Mesendoderm (in vitro differentiated cells): Measurements from ENCODE around the gene IMMP2L.

Experiments
- DNase-seq: peaks from one replicate; pipeline ENCODE4 v3.0.0; 2013
- H2AK5ac ChIP-seq: 2 replicates; pipeline ENCODE4 v1.6.1; 2013; ENCODE audit warnings: low read length, inconsistent platforms
- H2BK120ac ChIP-seq: 2 replicates; pipeline ENCODE4 v1.6.1; 2013; ENCODE audit warnings: low read depth, mild to moderate bottlenecking, low read length, moderate library complexity, mixed read lengths
- H2BK15ac ChIP-seq: replicated peaks from 2 replicates; pipeline ENCODE4 v1.6.1; 2013; ENCODE audit warnings: low read depth, mild to moderate bottlenecking, moderate library complexity
- H2BK5ac ChIP-seq: 2 replicates; pipeline ENCODE4 v1.6.1; 2013; ENCODE audit warnings: low read length, inconsistent platforms
- H3K18ac ChIP-seq: 2 replicates; pipeline ENCODE4 v1.6.1; 2013; ENCODE audit warnings: mild to moderate bottlenecking, low read length, mixed read lengths
- H3K23ac ChIP-seq: one replicate; pipeline ENCODE4 v1.6.1; 2013; ENCODE audit warnings: low read length
- H3K27ac ChIP-seq: 2 replicates; pipeline ENCODE4 v1.5.1; 2013; ENCODE audit warnings: low read depth, mild to moderate bottlenecking, inconsistent platforms, low read length, moderate library complexity
- H3K27me3 ChIP-seq: 2 replicates; pipeline ENCODE4 v1.6.1; 2013; ENCODE audit warnings: low read length, control low read depth, mild to moderate bottlenecking, inconsistent platforms; ENCODE audit not compliant: insufficient read depth, poor library complexity
- H3K36me3 ChIP-seq: 2 replicates; pipeline ENCODE4 v1.6.1; 2013; ENCODE audit warnings: low read length, inconsistent platforms; ENCODE audit not compliant: control insufficient read depth, insufficient read depth
- H3K4ac ChIP-seq: one replicate; pipeline ENCODE4 v1.6.1; 2013; ENCODE audit warnings: low read depth, mild to moderate bottlenecking, low read length, moderate library complexity
- H3K4me1 ChIP-seq: 2 replicates; pipeline ENCODE4 v1.6.1; 2013; ENCODE audit warnings: low read depth, low read length, inconsistent platforms; ENCODE audit not compliant: control insufficient read depth
- H3K4me2 ChIP-seq: 2 replicates; pipeline ENCODE4 v1.6.1; 2013; ENCODE audit warnings: low read length
- H3K4me3 ChIP-seq: 2 replicates; pipeline ENCODE4 v1.5.1; 2013; ENCODE audit warnings: mild to moderate bottlenecking, low read length
- H3K56ac ChIP-seq: one replicate; pipeline ENCODE4 v1.6.1; 2013; ENCODE audit warnings: low read length
- H3K79me1 ChIP-seq: 2 replicates; pipeline ENCODE4 v1.6.1; 2013; ENCODE audit warnings: low read length, inconsistent platforms
- H3K79me2 ChIP-seq: 2 replicates; pipeline ENCODE4 v1.6.1; 2013; ENCODE audit warnings: mild to moderate bottlenecking, low read length; ENCODE audit not compliant: control insufficient read depth, insufficient read depth
- H3K9ac ChIP-seq: 2 replicates; pipeline ENCODE4 v1.6.1; 2013; ENCODE audit warnings: low read length, inconsistent platforms
- H4K5ac ChIP-seq: one replicate; pipeline ENCODE4 v1.6.1; 2013; ENCODE audit warnings: low read length
- H4K8ac ChIP-seq: one replicate; pipeline ENCODE4 v1.6.1; 2013; ENCODE audit warnings: low read depth, mild to moderate bottlenecking, control low read depth, low read length, moderate library complexity
- WGBS: extraction: QIAGEN DNeasy Blood & Tissue Kit; methylation state at CpG from one replicate; pipeline ENCODE4 v1.1.7; 2013; ENCODE audit warnings: low lambda C conversion rate, missing lambda C conversion rate; ENCODE audit not compliant: insufficient coverage; ENCODE audit errors: extremely low coverage; 5-methylcytosine and 5-hydroxymethylcytosine counted together

IMMP2L gene

DNA sequence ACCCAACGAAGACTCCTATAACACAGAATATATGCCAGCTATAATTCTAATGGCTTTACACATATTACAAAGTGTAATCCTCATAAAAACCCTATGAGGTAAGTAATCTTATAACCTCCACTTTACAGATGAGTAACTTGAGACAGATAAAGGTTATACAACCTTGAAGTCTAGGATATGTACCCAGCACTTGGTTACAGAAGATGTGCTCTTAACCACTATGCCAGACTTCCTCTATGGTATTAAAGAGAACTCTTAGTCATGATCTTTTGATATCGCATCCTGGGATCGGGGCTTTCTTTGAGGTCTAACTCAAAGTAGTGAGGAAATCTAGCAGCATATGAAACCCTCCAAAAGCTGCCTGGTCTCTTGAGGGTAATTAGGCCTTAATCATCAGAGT, 790.6 kb downstream of the IMMP2L start:
- H3K79me2 ChIP-seq, result no peaks in the 10 kb centered on the region
- H3K27me3 ChIP-seq, result no peaks in the 10 kb centered on the region
- H2AK5ac ChIP-seq, result no peak overlapping the region
- no peak overlapping the region for H3K4me2 ChIP-seq
- no peak overlapping the region for H3K56ac ChIP-seq
- WGBS, result no CpG with 5 or more reads among the region's 3 CpGs
- H2BK5ac ChIP-seq, result no peak overlapping the region
- no peak overlapping the region for H4K5ac ChIP-seq
- H2BK120ac ChIP-seq, result no peak overlapping the region
- no peak overlapping the region for H2BK15ac ChIP-seq
- H3K27ac ChIP-seq, result no peak overlapping the region
- no peaks in the 10 kb centered on the region for H3K79me1 ChIP-seq
- no peak overlapping the region for H3K4me3 ChIP-seq
- H3K4ac ChIP-seq, result no peak overlapping the region
- no peak overlapping the region for H3K18ac ChIP-seq
- no peak for DNase-seq
- no peak overlapping the region for H3K23ac ChIP-seq
- H3K4me1 ChIP-seq, result no peaks in the 10 kb centered on the region
- no peak overlapping the region for H4K8ac ChIP-seq
- H3K9ac ChIP-seq, result no peak overlapping the region
- H3K36me3 ChIP-seq, result no peaks in the 10 kb centered on the region

DNA sequence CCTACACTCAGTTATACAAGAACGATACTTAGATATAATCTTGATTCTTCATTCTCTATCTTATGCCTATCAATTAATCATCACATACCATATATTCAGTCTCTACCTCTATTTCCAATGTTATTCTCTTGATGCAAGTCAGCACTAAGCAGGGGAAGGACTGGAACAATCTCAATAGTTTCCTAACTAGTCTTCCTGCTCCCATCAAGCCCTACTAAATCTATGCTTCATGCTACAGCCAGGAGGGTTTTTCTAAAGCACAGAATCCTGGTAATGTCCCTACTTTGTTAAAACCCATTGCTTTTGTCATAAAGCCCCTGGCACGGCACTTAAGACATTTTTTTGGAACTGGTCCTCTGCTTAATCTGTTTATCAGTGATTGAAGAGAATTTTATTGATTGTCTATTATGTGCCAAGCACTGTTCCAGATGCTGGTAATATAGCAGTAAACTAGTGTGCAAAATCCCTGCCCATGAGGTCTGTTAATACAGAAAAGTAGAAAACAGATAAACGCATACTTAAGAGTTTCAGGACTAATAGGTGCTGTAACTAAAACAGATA, 794.7 kb downstream of the IMMP2L start:
- no peaks in the 10 kb centered on the region for H3K4me1 ChIP-seq
- H3K23ac ChIP-seq, result no peak overlapping the region
- H3K9ac ChIP-seq, result no peak overlapping the region
- no peaks in the 10 kb centered on the region for H3K27me3 ChIP-seq
- no CpG with 5 or more reads among the region's 3 CpGs for WGBS
- no peak overlapping the region for H3K4me2 ChIP-seq
- no peak overlapping the region for H4K8ac ChIP-seq
- no peak overlapping the region for H3K18ac ChIP-seq
- no peaks in the 10 kb centered on the region for H3K79me2 ChIP-seq
- H2AK5ac ChIP-seq, result no peak overlapping the region
- no peak overlapping the region for H2BK5ac ChIP-seq
- H3K4me3 ChIP-seq, result no peak overlapping the region
- H2BK15ac ChIP-seq, result no peak overlapping the region
- DNase-seq, result no peak
- no peaks in the 10 kb centered on the region for H3K79me1 ChIP-seq
- no peak overlapping the region for H2BK120ac ChIP-seq
- no peak overlapping the region for H3K56ac ChIP-seq
- H3K27ac ChIP-seq, result no peak overlapping the region
- no peaks in the 10 kb centered on the region for H3K36me3 ChIP-seq
- H4K5ac ChIP-seq, result no peak overlapping the region
- H3K4ac ChIP-seq, result no peak overlapping the region

GRCh38 chr7:110766864-110767263, 795.4 kb downstream of the IMMP2L start:
- Histone ChIP-seq H3K27ac (no peak overlapping the region), H2BK15ac (no peak overlapping the region)

GRCh38 chr7:110764852-110765251, 797.4 kb downstream of the IMMP2L start:
- Histone ChIP-seq H3K79me1 (no peaks in the 10 kb centered on the region), H2BK120ac (no peak overlapping the region), H3K79me2 (no peaks in the 10 kb centered on the region), H4K5ac (no peak overlapping the region), H3K56ac (no peak overlapping the region), H3K9ac (no peak overlapping the region), H2BK5ac (no peak overlapping the region), H3K36me3 (no peaks in the 10 kb centered on the region), H3K27me3 (no peaks in the 10 kb centered on the region), H3K18ac (no peak overlapping the region), H3K23ac (no peak overlapping the region), H3K27ac (no peak overlapping the region), H4K8ac (no peak overlapping the region), H3K4me3 (no peak overlapping the region), H2BK15ac (no peak overlapping the region), H3K4ac (no peak overlapping the region), H3K4me2 (no peak overlapping the region), H3K4me1 (no peaks in the 10 kb centered on the region), H2AK5ac (no peak overlapping the region)
- DNase-seq, result no peak
- WGBS, result no CpG with 5 or more reads among the region's 3 CpGs

More at GRCh38 chr7:110766864-110767263, 795.4 kb downstream of the IMMP2L start:
- no peak overlapping the region for H3K4me2 ChIP-seq
- H3K4me1 ChIP-seq, result no peaks in the 10 kb centered on the region
- no peak overlapping the region for H4K5ac ChIP-seq
- no peak overlapping the region for H3K18ac ChIP-seq
- no peak overlapping the region for H2BK5ac ChIP-seq
- DNase-seq, result no peak
- no peaks in the 10 kb centered on the region for H3K79me1 ChIP-seq
- no peak overlapping the region for H4K8ac ChIP-seq
- no peak overlapping the region for H3K4me3 ChIP-seq
- no CpG with 5 or more reads among the region's 2 CpGs for WGBS
- H3K56ac ChIP-seq, result no peak overlapping the region
- H3K23ac ChIP-seq, result no peak overlapping the region
- no peak overlapping the region for H2AK5ac ChIP-seq
- H3K27me3 ChIP-seq, result no peaks in the 10 kb centered on the region
- H2BK120ac ChIP-seq, result no peak overlapping the region
- H3K4ac ChIP-seq, result no peak overlapping the region
- no peak overlapping the region for H3K9ac ChIP-seq
- H3K36me3 ChIP-seq, result no peaks in the 10 kb centered on the region
- no peaks in the 10 kb centered on the region for H3K79me2 ChIP-seq

GRCh38 chr7:110762546-110763225, 799.6 kb downstream of the IMMP2L start:
- Histone ChIP-seq H3K18ac (no peak overlapping the region), H3K27ac (no peak overlapping the region), H2AK5ac (no peak overlapping the region), H3K4me1 (no peaks in the 10 kb centered on the region), H3K27me3 (no peaks in the 10 kb centered on the region), H3K9ac (no peak overlapping the region), H2BK120ac (no peak overlapping the region), H3K23ac (no peak overlapping the region), H3K79me1 (no peaks in the 10 kb centered on the region), H2BK5ac (no peak overlapping the region), H3K4me2 (no peak overlapping the region), H3K36me3 (no peaks in the 10 kb centered on the region), H3K4ac (no peak overlapping the region), H2BK15ac (no peak overlapping the region), H4K5ac (no peak overlapping the region), H4K8ac (no peak overlapping the region), H3K79me2 (no peaks in the 10 kb centered on the region), H3K56ac (no peak overlapping the region), H3K4me3 (no peak overlapping the region)
- WGBS, result no CpG with 5 or more reads among the region's 2 CpGs
- no peak for DNase-seq

- Histone ChIP-seq H3K9ac (no peak overlapping the region), H3K4me3 (no peak overlapping the region), H3K4me1 (no peaks in the 10 kb centered on the region), H4K8ac (no peak overlapping the region), H2BK120ac (no peak overlapping the region), H4K5ac (no peak overlapping the region), H3K79me1 (no peaks in the 10 kb centered on the region), H3K36me3 (no peaks in the 10 kb centered on the region), H3K27me3 (no peaks in the 10 kb centered on the region), H2AK5ac (no peak overlapping the region), H3K4me2 (no peak overlapping the region), H2BK15ac (no peak overlapping the region), H3K18ac (no peak overlapping the region), H3K27ac (no peak overlapping the region), H3K79me2 (no peaks in the 10 kb centered on the region), H3K4ac (no peak overlapping the region), H3K23ac (no peak overlapping the region), H2BK5ac (no peak overlapping the region), H3K56ac (no peak overlapping the region)
- DNase-seq, result no peak
- no CpG with 5 or more reads among the region's 2 CpGs for WGBS
Measured at GRCh38 chr7:110760341-110760740, 802.0 kb downstream of the IMMP2L start.
